Psoas muscle (tissue), 8 donors: ENCODE measurements around the gene EHMT1. TPM values are rescaled to one million over a fixed set of nuclear protein-coding genes. Genes with fewer than 3 reads are reported as not detected.

Source experiments
- ATAC-seq, 4 donors: fragments of 200-7000 bp; cut with Tn5 transposase; one replicate each; pipeline ENCODE4 v1.9.1; 2020; ENCODE audit warnings: moderate library complexity in 3 of 4, mild to moderate bottlenecking in 2 of 4
- DNase-seq, 2 donors: peaks; one replicate each; pipeline ENCODE4 v3.0.0-alpha.2; 2020
- H3K27ac ChIP-seq: fragments of 200-600 bp; one replicate; pipeline ENCODE4 v1.8.0; 2022
- H3K27me3 ChIP-seq, 3 donors: fragments of 200-600 bp in 1 of 3; one replicate each; pipeline versions ENCODE4 v1.6.1 to v1.8.0; 2013 to 2022; ENCODE audit warnings: low read length in 2 of 3, mild to moderate bottlenecking in 2 of 3, moderate library complexity in 1 of 3; ENCODE audit not compliant: insufficient read depth in 3 of 3
- H3K36me3 ChIP-seq, 2 donors: fragments of 200-600 bp in 1 of 2; one replicate each; pipeline versions ENCODE4 v1.6.1 to v1.8.0; 2013 to 2022; ENCODE audit warnings: low read depth in 1 of 2, mild to moderate bottlenecking in 1 of 2, moderate library complexity in 1 of 2; ENCODE audit not compliant: insufficient read depth in 1 of 2
- H3K4me1 ChIP-seq: fragments of 200-600 bp; one replicate; pipeline ENCODE4 v1.8.0; 2022
- H3K4me3 ChIP-seq: fragments of 200-600 bp; one replicate; pipeline ENCODE4 v1.8.0; 2022; ENCODE audit warnings: mild to moderate bottlenecking
- H3K9me3 ChIP-seq: fragments of 200-600 bp; one replicate; pipeline ENCODE4 v1.8.0; 2022
- CTCF ChIP-seq: fragments of 200-600 bp; IDR thresholded peaks from one replicate; pipeline ENCODE4 v1.8.0; 2022; ENCODE audit warnings: antibody characterized with exemption
- WGBS, 3 donors: extraction: QIAGEN DNeasy Blood & Tissue Kit; methylation state at CpG; one replicate each; pipeline versions ENCODE4 v1.1.6 to v1.1.7; 2013; 5-methylcytosine and 5-hydroxymethylcytosine counted together
- intact Hi-C, 2 donors: fragments of 100-400 bp; cut with DNase I; formaldehyde crosslinking; loops; one replicate each; pipeline versions ENCODE4 v1.11.0 to v1.14.2; 2022
- polyA plus RNA-seq, 3 donors: library from polyadenylated mRNA; stranded (reverse); fragments of 200-250 nt; gene quantifications; one replicate each; pipeline ENCODE4 v1.2.3, GENCODE V29; 2013
- total RNA-seq, 4 donors: library from RNA; stranded (reverse); fragmentation: NEBNext Ultra II Directional in 2 of 4; extraction: Animal tissue kit (Norgen Biotek cat#: 25700) in 2 of 4; gene quantifications; one replicate each; pipeline versions ENCODE4 v1.2.1 to v1.2.4, GENCODE V29; 2021 to 2023
- donor health status: healthy with polysubstance abuse.
- donor health status: DM: no; HTN: no; CAD: no; lungs with moderate emphysema.
- donor health status: Bipolar disorder and iron deficiency.
- donor health status: healthy.
- donor health status: DM: yes; HTN: yes; CAD: no.
- donor health status: DM: no; HTN: no; CAD: no.
- donor health status: DM: no; HTN: no; CAD: no.
- donor health status: DM: yes; HTN: yes; CAD: no.

Gene EHMT1
- total and polyA plus RNA-seq, 7 donors: 29.0 to 49.6 (median 31.2) TPM

- no peak for DNase-seq
- 95 to 100% (median 98%) methylated on average over 2 of the region's 2 CpGs for WGBS, 3 donors
- H3K27ac ChIP-seq: no peak overlapping the region
Measured at GRCh38 chr9:137726764-137727163, 108.0 kb downstream of the EHMT1 start.

DNA sequence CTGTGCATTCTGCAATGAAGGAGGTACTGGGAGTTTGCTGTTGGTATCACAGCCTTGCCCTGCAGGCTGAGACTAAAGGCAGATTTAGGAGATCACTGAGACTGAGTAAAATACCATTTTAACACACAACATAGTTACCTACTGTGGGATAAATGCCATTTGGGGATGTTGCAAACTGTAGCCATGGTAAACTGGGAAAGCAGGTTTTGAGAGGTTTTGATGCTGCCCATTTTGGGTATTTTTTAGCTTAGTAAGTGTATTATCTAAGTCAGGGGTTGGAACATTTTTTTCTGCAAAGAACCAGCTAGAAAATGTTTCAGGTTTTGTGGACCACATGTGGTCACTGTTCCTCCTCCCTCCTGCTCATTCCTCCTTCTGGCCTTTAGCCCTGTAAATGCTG is 108.9 kb downstream of the EHMT1 start:
- H3K36me3 ChIP-seq: peaks cover 0 to 25% of the 10 kb centered on the region in 2 donors

More at GRCh38 chr9:137726764-137727163, 108.0 kb downstream of the EHMT1 start:
- TF ChIP-seq CTCF: no peak
- intact Hi-C loops: no loop called here
- peaks cover 28% of the 10 kb centered on the region for H3K4me1 ChIP-seq
- no peaks in the 10 kb centered on the region for H3K9me3 ChIP-seq
- H3K4me3 ChIP-seq: no peak overlapping the region
- H3K36me3 ChIP-seq: peaks cover 0 to 25% of the 10 kb centered on the region in 2 donors
- H3K27me3 ChIP-seq: no peaks in the 10 kb centered on the region
- no peak for ATAC-seq

DNA sequence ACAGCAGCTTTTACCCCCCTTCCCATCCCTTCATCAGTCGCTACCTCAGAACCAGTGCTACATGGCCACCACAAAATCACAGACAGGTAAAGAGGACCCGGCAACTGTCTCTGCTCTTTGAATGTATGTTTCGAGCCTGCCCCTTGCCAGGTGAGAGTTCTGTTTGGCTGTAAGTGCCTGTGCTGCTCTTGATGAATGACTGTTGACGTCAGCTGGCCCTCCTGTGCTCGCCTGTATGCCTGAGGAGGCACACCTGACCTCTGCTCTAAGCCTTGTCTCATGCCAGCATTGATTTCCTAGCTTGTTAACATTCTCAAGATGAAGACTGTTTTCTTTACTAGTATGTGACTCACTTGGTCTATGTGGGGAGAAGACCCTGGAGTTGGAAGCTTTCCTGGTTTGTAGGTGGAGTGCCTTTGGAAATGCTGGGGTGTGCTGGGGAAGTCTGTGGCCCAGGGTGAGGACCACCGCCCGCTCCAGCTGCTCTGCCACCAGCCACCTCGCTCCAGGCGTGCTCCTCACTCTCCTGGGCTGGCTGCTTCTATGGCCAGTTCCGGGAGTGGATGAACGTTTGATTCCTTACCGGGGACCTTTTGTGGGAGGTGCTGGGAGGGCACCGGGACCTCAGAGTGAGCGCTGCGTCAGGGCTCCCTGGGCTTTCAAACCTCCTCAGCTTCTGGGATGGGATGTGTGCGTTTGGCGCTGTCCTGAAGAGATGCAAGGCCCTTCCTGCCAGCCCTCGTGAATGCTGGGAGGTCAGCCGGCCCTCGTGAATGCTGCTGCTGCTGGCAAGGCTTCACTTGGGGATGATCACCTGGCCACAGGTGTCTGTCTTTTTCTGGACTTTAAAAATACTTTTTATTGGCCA is 109.9 kb downstream of the EHMT1 start:
- intact Hi-C loops: no loop called here
- H3K36me3 ChIP-seq: peaks cover 0 to 33% of the 10 kb centered on the region in 2 donors

More for the DNA sequence above, 108.9 kb downstream of the EHMT1 start:
- Histone ChIP-seq H3K4me3 (no peak overlapping the region), H3K27me3 (no peaks in the 10 kb centered on the region), H3K9me3 (no peaks in the 10 kb centered on the region), H3K4me1 (peaks cover 34% of the 10 kb centered on the region), H3K27ac (no peak overlapping the region)
- no peak for TF ChIP-seq CTCF
- DNase-seq (no peak), ATAC-seq (no peak)
- intact Hi-C loops: no loop called here

DNA sequence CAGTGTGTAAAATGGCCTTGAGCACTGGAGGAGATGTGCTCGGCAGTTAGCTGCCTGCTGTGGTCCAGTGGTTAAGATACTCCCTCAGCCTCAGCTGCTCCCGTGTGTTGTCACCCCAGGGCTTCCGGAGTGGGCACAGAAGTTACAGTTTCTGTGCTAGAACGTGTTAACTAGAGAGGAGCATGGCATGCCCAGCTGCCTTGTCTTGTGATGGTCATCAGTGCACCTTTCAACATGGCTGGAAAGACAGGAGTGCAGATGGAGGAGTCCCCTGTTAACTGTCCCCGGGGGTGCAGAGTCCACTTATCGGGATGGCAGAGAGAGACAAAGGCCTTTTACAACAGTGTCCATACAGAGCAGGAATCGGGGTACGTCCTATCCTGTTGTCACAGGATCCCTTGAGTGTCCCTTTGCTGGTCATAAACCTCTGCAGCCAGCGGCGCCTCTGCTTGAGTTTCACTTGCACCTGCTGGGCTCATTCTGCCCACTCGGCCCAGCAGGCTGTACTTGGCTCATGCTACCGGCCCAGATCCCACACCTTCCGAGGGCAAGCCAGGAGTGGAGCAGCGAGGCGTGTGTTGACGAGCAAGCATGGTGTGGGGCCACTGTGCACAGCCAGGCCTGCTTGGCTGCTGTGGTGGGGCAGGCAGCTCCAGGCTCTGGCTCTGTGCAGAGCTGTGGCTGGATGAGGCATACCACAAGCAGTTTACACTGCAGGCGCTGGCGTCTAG is 112.6 kb downstream of the EHMT1 start:
- Histone ChIP-seq H3K36me3 (peaks cover 0 to 33% of the 10 kb centered on the region in 2 donors), H3K9me3 (peaks cover 7% of the 10 kb centered on the region), H3K27me3 (no peaks in the 10 kb centered on the region), H3K4me3 (peak overlapping the region; percentile 53), H3K27ac (peak overlapping the region; percentile 87), H3K4me1 (peaks cover 31% of the 10 kb centered on the region)
- TF ChIP-seq CTCF: no peak
- ATAC-seq (peak; percentile 86 to 95 (median 90)), DNase-seq (peak; percentile 46 to 83)
- intact Hi-C loops: no loop called here
- 41 to 56% (median 47%) methylated on average over 18 of the region's 18 CpGs for WGBS, 3 donors

More for the DNA sequence above, 109.9 kb downstream of the EHMT1 start:
- DNase-seq: no peak
- H3K4me1 ChIP-seq: peaks cover 37% of the 10 kb centered on the region
- H3K27ac ChIP-seq: no peak overlapping the region
- ATAC-seq: no peak
- 91 to 95% (median 93%) methylated on average over 20 of the region's 20 CpGs for WGBS, 3 donors
- H3K27me3 ChIP-seq: no peaks in the 10 kb centered on the region
- no peak overlapping the region for H3K4me3 ChIP-seq
- peaks cover under 1% of the 10 kb centered on the region for H3K9me3 ChIP-seq
- no peak for TF ChIP-seq CTCF
